LNCAP (cell line): ENCODE measurements around the gene TMEM161B.
A peak's percentile ranks its signal among the peaks of the same experiment; 100 is the strongest.

Experiments
- CTCF ChIP-seq: fragments of 450-650 bp; IDR thresholded peaks from 2 replicates; pipeline ENCODE4 v1.5.1; 2017; ENCODE audit warnings: mild to moderate bottlenecking

The TMEM161B gene

GRCh38 chr5:88193896-88194295 lies 74.7 kb downstream of the TMEM161B start:
- no peak for TF ChIP-seq CTCF

- TF ChIP-seq CTCF = peak; percentile 49
These were observed 78.4 kb downstream of the TMEM161B start for GRCh38 chr5:88190106-88190834.

GRCh38 chr5:88188458-88189132 lies 80.0 kb downstream of the TMEM161B start:
- TF ChIP-seq CTCF = no peak

GRCh38 chr5:88183255-88183654 lies 85.4 kb downstream of the TMEM161B start:
- TF ChIP-seq CTCF = no peak

- TF ChIP-seq CTCF = no peak
These were observed 95.5 kb downstream of the TMEM161B start for GRCh38 chr5:88172847-88173758.

- TF ChIP-seq CTCF = no peak
These were observed 109.1 kb downstream of the TMEM161B start for GRCh38 chr5:88159591-88159990.

- no peak for TF ChIP-seq CTCF
These were observed 110.6 kb downstream of the TMEM161B start for GRCh38 chr5:88158056-88158455.
